Endothelial cell of umbilical vein (primary cell): ENCODE data around the gene USH2A. TPM values are rescaled to one million over a fixed set of nuclear protein-coding genes. Genes with fewer than 3 reads are reported as not detected.

Experiments used
- BruUV-seq: library from RNA; stranded (reverse); fragments of 400-500 nt; replicated peaks from 2 replicates; lab custom pipeline; 2021; lab: Mats Ljungman, UMichigan
- CTCF ChIA-PET: fragments of 300-600, 350-600 bp; sonication (Branson Sonifier 250); formaldehyde crosslinking; loops from one replicate; lab custom pipeline; 2021; ENCODE audit warnings: antibody characterized with exemption, inconsistent platforms; lab: Charles Lee
- POLR2A ChIA-PET: fragments of 300-600, 350-600 bp; sonication (Branson Sonifier 250); formaldehyde crosslinking; loops from one replicate; lab custom pipeline; 2021; ENCODE audit warnings: antibody characterized with exemption, inconsistent platforms; lab: Charles Lee
- DNase-seq: peaks from one replicate; pipeline ENCODE4 v3.0.0-alpha.2; 2011; ENCODE audit warnings: low read depth, low spot score
- FAIRE-seq: peaks from 2 replicates; lab custom pipeline; 2011; peaks lifted over from hg19 to GRCh38; lab: Jason Lieb, UNC
- H2AFZ ChIP-seq: 2 replicates; pipeline ENCODE4 v1.6.0; 2012; ENCODE audit warnings: low read depth, low read length, control low read depth, inconsistent platforms
- H3K27ac ChIP-seq: 2 replicates; pipeline ENCODE4 v1.5.1; 2011; ENCODE audit warnings: low read depth, mild to moderate bottlenecking, control low read depth, low read length, moderate library complexity; ENCODE audit not compliant: insufficient read depth
- H3K27me3 ChIP-seq, 2 experiments: 2 replicates each; pipeline versions ENCODE4 v1.6.0 to v1.6.1; 2011; ENCODE audit warnings: low read length in 2 of 2, mixed read lengths in 1 of 2; ENCODE audit not compliant: control insufficient read depth in 2 of 2, insufficient read depth in 2 of 2
- H3K36me3 ChIP-seq, 2 experiments: 2 replicates in 1 of 2; 3 replicates in 1 of 2; pipeline ENCODE4 v1.5.1; 2011; ENCODE audit warnings: low read length in 2 of 2, mild to moderate bottlenecking in 1 of 2, moderate library complexity in 1 of 2; ENCODE audit not compliant: control insufficient read depth in 2 of 2, insufficient read depth in 2 of 2; ENCODE audit errors: extremely low read depth in 1 of 2
- H3K4me1 ChIP-seq: 3 replicates; pipeline ENCODE4 v1.5.1; 2011; ENCODE audit warnings: mild to moderate bottlenecking, low read length; ENCODE audit not compliant: control insufficient read depth, insufficient read depth; ENCODE audit errors: extremely low read depth
- H3K4me2 ChIP-seq: 2 replicates; pipeline ENCODE4 v1.6.1; 2011; ENCODE audit warnings: low read length, control low read depth, mixed read lengths; ENCODE audit not compliant: insufficient read depth
- H3K4me3 ChIP-seq, 3 experiments: fragments of 200-600 bp in 1 of 3; sonication (generic), shearing (Covaris generic) in 1 of 3; replicated peaks in 1 of 3; 2 replicates each; pipeline ENCODE4 v1.5.1; 2011 to 2016; ENCODE audit warnings: control low read depth in 3 of 3, low read length in 3 of 3, mild to moderate bottlenecking in 2 of 3, inconsistent platforms in 1 of 3, low read depth in 1 of 3, moderate library complexity in 1 of 3; ENCODE audit not compliant: insufficient read depth in 1 of 3
- H3K79me2 ChIP-seq: 2 replicates; pipeline ENCODE4 v1.6.0; 2012; ENCODE audit warnings: low read length, inconsistent platforms; ENCODE audit not compliant: control insufficient read depth, insufficient read depth
- H3K9ac ChIP-seq: replicated peaks from 2 replicates; pipeline ENCODE3; 2011; ENCODE audit warnings: low read length, control low read depth; ENCODE audit not compliant: insufficient read depth; ENCODE audit errors: extremely low read depth
- H3K9me1 ChIP-seq: replicated peaks from 3 replicates; pipeline ENCODE4 v1.6.0; 2011; ENCODE audit warnings: mild to moderate bottlenecking, low read length; ENCODE audit not compliant: control insufficient read depth, insufficient read depth; ENCODE audit errors: extremely low read depth
- H3K9me3 ChIP-seq: replicated peaks from 2 replicates; pipeline ENCODE4 v1.5.1; 2012; ENCODE audit warnings: low read length, inconsistent platforms; ENCODE audit not compliant: control insufficient read depth, insufficient read depth
- H4K20me1 ChIP-seq: replicated peaks from 2 replicates; pipeline ENCODE3; 2011; ENCODE audit warnings: mild to moderate bottlenecking, low read length; ENCODE audit not compliant: control insufficient read depth, insufficient read depth; ENCODE audit errors: extremely low read depth
- CTCF ChIP-seq, 2 donors: IDR thresholded peaks; 1 replicate in 1 of 2; 2 replicates in 1 of 2; pipeline ENCODE4 v1.5.1; 2011; ENCODE audit warnings: low read length in 2 of 2, mild to moderate bottlenecking in 2 of 2, moderate library complexity in 2 of 2, control low read depth in 1 of 2, inconsistent platforms in 1 of 2, low read depth in 1 of 2; ENCODE audit not compliant: insufficient read depth in 1 of 2; ENCODE audit errors: extremely low read depth in 1 of 2
- EZH2 ChIP-seq: IDR thresholded peaks from 2 replicates; pipeline ENCODE4 v1.6.1; 2012; ENCODE audit warnings: borderline replicate concordance, low read depth, mild to moderate bottlenecking, moderate library complexity, low read length, inconsistent platforms; ENCODE audit not compliant: severe bottlenecking
- FOS ChIP-seq: IDR thresholded peaks from 2 replicates; pipeline ENCODE4 v1.6.1; 2011; ENCODE audit warnings: mild to moderate bottlenecking, low read length, moderate library complexity, borderline replicate concordance; ENCODE audit not compliant: insufficient read depth
- GATA2 ChIP-seq: IDR thresholded peaks from 2 replicates; pipeline ENCODE4 v1.7.0; 2011; ENCODE audit warnings: low read depth, mild to moderate bottlenecking, moderate library complexity, mixed read lengths, low read length; ENCODE audit not compliant: insufficient read length, insufficient read depth
- JUN ChIP-seq: IDR thresholded peaks from 2 replicates; pipeline ENCODE4 v1.6.1; 2011; ENCODE audit warnings: borderline replicate concordance, low read depth; ENCODE audit not compliant: insufficient read length, insufficient read depth
- MAX ChIP-seq: IDR thresholded peaks from 2 replicates; pipeline ENCODE4 v1.6.1; 2011; ENCODE audit not compliant: insufficient read depth, insufficient read length
- MYC ChIP-seq: IDR thresholded peaks from one replicate; pipeline ENCODE4 v1.6.1; 2011; ENCODE audit warnings: mild to moderate bottlenecking, low read depth, low read length
- POLR2A ChIP-seq: IDR thresholded peaks from 2 replicates; pipeline ENCODE4 v1.6.1; 2012; ENCODE audit warnings: low read depth, mild to moderate bottlenecking, control low read depth, low read length
- POLR2AphosphoS5 ChIP-seq: IDR thresholded peaks from 2 replicates; pipeline ENCODE4 v1.6.1; 2012; ENCODE audit warnings: low read depth, mild to moderate bottlenecking, control low read depth, low read length, moderate library complexity; ENCODE audit not compliant: insufficient read depth
- dilution Hi-C: fragments of 300-500 bp; cut with MboI; formaldehyde crosslinking; loops from one replicate; pipeline ENCODE4 v1.15.0; 2019; ENCODE audit warnings: low sequenced_read_pairs; ENCODE audit not compliant: extremely low pct_ligation_motif_present
- intact Hi-C: fragments of 100-400 bp; cut with micrococcal nuclease; formaldehyde crosslinking; loops from one replicate; pipeline ENCODE4 v1.10.0; 2022
- polyA plus RNA-seq, 4 experiments: library from polyadenylated mRNA; depleted of rRNA in 3 of 4; stranded (reverse) in 3 of 4; unstranded in 1 of 4; fragments of >200 nt; gene quantifications; 2 replicates each; pipeline versions ENCODE4 v1.2.1 to v1.2.3, GENCODE V29; 2011 to 2012; ENCODE audit warnings: missing spikeins in 1 of 4
- total RNA-seq: library from RNA; stranded (reverse); gene quantifications from 2 replicates; pipeline ENCODE4 v1.2.3, GENCODE V29; 2021

USH2A gene
- total and polyA plus RNA-seq, 2 donors (not counting 3 experiments of a cell fraction or from before 2014, with no cell fraction given): not detected

- ChIA-PET CTCF (interaction anchor here (1.0 kb wide), 1 partner anchor 10 kb away, joined by 3 read pairs; no protein-coding TSS in a partner anchor), POLR2A (no interaction called here)
- FAIRE-seq: no peak
- no peaks in the 10 kb centered on the region for H4K20me1 ChIP-seq
- no peak for DNase-seq
- dilution Hi-C loops (no loop called here), intact Hi-C loops (no loop called here)
- H3K9me1 ChIP-seq: no peaks in the 10 kb centered on the region
- no peaks in the 10 kb centered on the region for H3K36me3 ChIP-seq
- no peak overlapping the region for H2AFZ ChIP-seq
- no peak overlapping the region for H3K4me3 ChIP-seq
- no peak for TF ChIP-seq EZH2
- TF ChIP-seq POLR2A: no peak
- TF ChIP-seq CTCF (IDR thresholded peaks at IDR 0.05; ENCODE audit: extremely low read depth in 1 of 2, insufficient read depth in 1 of 2, low read depth in 1 of 2, low read length in 2 of 2): no peak
- no peak for TF ChIP-seq JUN
- no peak for TF ChIP-seq GATA2
- TF ChIP-seq MAX: no peak
- no peak for TF ChIP-seq MYC
- TF ChIP-seq FOS: no peak
- TF ChIP-seq POLR2AphosphoS5: no peak
- H3K27ac ChIP-seq: no peak overlapping the region
- no peaks in the 10 kb centered on the region for H3K9me3 ChIP-seq
- H3K79me2 ChIP-seq: no peaks in the 10 kb centered on the region
- no peak overlapping the region for H3K4me2 ChIP-seq
- H3K9ac ChIP-seq: no peak overlapping the region
- no peaks in the 10 kb centered on the region for H3K4me1 ChIP-seq
- BruUV-seq: no TSS peak
- H3K27me3 ChIP-seq: no peaks in the 10 kb centered on the region
Observed at GRCh38 chr1:215652371-215652770, 770.9 kb downstream of the USH2A start.
